ENCODE measurements around the gene ARFGEF2.

GRCh38 chr20:48909910-48910309, 11.6 kb upstream of the ARFGEF2 start:
- TF ChIP-seq CTCF (IDR thresholded peaks at IDR 0.05) (no peak), CBFB (CRISPR knock-in tag; IDR thresholded peaks at IDR 0.05; ENCODE audit: low read depth) (no peak), ELF4 (CRISPR knock-in tag; IDR thresholded peaks at IDR 0.05; ENCODE audit: low read depth) (no peak), ZNF396 (CRISPR knock-in tag; IDR thresholded peaks at IDR 0.05; ENCODE audit: borderline replicate concordance) (no peak), CDX4 (CRISPR knock-in tag; IDR thresholded peaks at IDR 0.05; ENCODE audit: borderline replicate concordance) (no peak), ETV6 (CRISPR knock-in tag; IDR thresholded peaks at IDR 0.05) (no peak), RELA (CRISPR knock-in tag; IDR thresholded peaks at IDR 0.05; ENCODE audit: borderline replicate concordance) (no peak), JAZF1 (CRISPR knock-in tag; IDR thresholded peaks at IDR 0.05) (no peak)
- TF ChIP-seq, protein P1, sequence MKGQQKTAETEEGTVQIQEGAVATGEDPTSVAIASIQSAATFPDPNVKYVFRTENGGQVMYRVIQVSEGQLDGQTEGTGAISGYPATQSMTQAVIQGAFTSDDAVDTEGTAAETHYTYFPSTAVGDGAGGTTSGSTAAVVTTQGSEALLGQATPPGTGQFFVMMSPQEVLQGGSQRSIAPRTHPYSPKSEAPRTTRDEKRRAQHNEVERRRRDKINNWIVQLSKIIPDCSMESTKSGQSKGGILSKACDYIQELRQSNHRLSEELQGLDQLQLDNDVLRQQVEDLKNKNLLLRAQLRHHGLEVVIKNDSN (CRISPR knock-in tag; IDR thresholded peaks at IDR 0.05), result no peak

All from WTC11 (cell line).